Measurements from ENCODE around the gene TMEM14B.

- TF ChIP-seq CTCF (conservative IDR thresholded peaks at IDR 0.05 in 1 of 2, IDR thresholded peaks at IDR 0.05 in 1 of 2; ENCODE audit: extremely low read depth in 1 of 2, insufficient read depth in 1 of 2, low read depth in 1 of 2, low read length in 2 of 2) (no peak), EZH2 (IDR thresholded peaks at IDR 0.05; ENCODE audit: borderline replicate concordance, low read length) (no peak)
These were observed 46.6 kb downstream of the TMEM14B start for GRCh38 chr6:10794239-10794638.

All from mammary epithelial cell (primary cell).